Measurements from ENCODE around the gene RTL1. TPM values are rescaled to one million over a fixed set of nuclear protein-coding genes. Genes with fewer than 3 reads are reported as not detected.
A peak's percentile ranks its signal among the peaks of the same experiment; 100 is the strongest.

RTL1 gene
- total RNA-seq, 2 donors from 2014 or later = not detected

- ATAC-seq = peak; percentile 25 to 73
- DNase-seq = no peak
- intact Hi-C loops (cut with DNase I) = loop anchor here in 1 of 2 donors (10.0 kb wide), 1 partner anchor 235 kb away; no protein-coding TSS in a partner anchor
These were observed 3.4 kb downstream of the RTL1 start for GRCh38 chr14:100899884-100900771.

- DNase-seq (no peak), ATAC-seq (peak; percentile 9 to 64)
- intact Hi-C loops (cut with DNase I) = loop anchor here in 1 of 2 donors (10.0 kb wide), 1 partner anchor 234 kb away; no protein-coding TSS in a partner anchor
These were observed 4.3 kb downstream of the RTL1 start for GRCh38 chr14:100898935-100899883.

- intact Hi-C loops (cut with DNase I) = loop anchor here in 1 of 2 donors (10.0 kb wide), 1 partner anchor 234 kb away; no protein-coding TSS in a partner anchor
- ATAC-seq (no peak), DNase-seq (no peak)
These were observed 5.1 kb downstream of the RTL1 start for GRCh38 chr14:100898465-100898864.

- DNase-seq (no peak), ATAC-seq (no peak)
- intact Hi-C loops (cut with DNase I) = loop anchor here in 1 of 2 donors (10.0 kb wide), 1 partner anchor 232 kb away; no protein-coding TSS in a partner anchor
These were observed 7.0 kb downstream of the RTL1 start for GRCh38 chr14:100896369-100897060.

GRCh38 chr14:100895411-100895810 lies 8.1 kb downstream of the RTL1 start:
- ATAC-seq (no peak), DNase-seq (no peak)
- intact Hi-C loops (cut with DNase I) = loop anchor here in 1 of 2 donors (10.0 kb wide), 1 partner anchor 231 kb away; no protein-coding TSS in a partner anchor

- DNase-seq = no peak
- intact Hi-C loops (cut with DNase I) = loop anchor here in 1 of 2 donors (10.0 kb wide), 1 partner anchor 230 kb away; no protein-coding TSS in a partner anchor
- ATAC-seq = no peak
These were observed 9.1 kb downstream of the RTL1 start for GRCh38 chr14:100894416-100894815.

GRCh38 chr14:100893760-100894159 lies 9.8 kb downstream of the RTL1 start:
- intact Hi-C loops (cut with DNase I) = loop anchor here in 1 of 2 donors (10.0 kb wide), 1 partner anchor 229 kb away; no protein-coding TSS in a partner anchor
- DNase-seq (no peak), ATAC-seq (no peak)

- DNase-seq = no peak
- no peak for ATAC-seq
- intact Hi-C loops (cut with DNase I) = loop anchor here in 1 of 2 donors (10.0 kb wide), 1 partner anchor 228 kb away; no protein-coding TSS in a partner anchor
These were observed 10.3 kb downstream of the RTL1 start for GRCh38 chr14:100893228-100893601.

- intact Hi-C loops (cut with DNase I) = loop anchor here in 1 of 2 donors (10.0 kb wide), 1 partner anchor 228 kb away; no protein-coding TSS in a partner anchor
- no peak for DNase-seq
- ATAC-seq = no peak
These were observed 10.9 kb downstream of the RTL1 start for GRCh38 chr14:100892496-100893227.

GRCh38 chr14:100891501-100892445 lies 11.7 kb downstream of the RTL1 start:
- ATAC-seq (no peak), DNase-seq (no peak)
- intact Hi-C loops (cut with DNase I) = loop anchor here in 1 of 2 donors (10.0 kb wide), 1 partner anchor 227 kb away; no protein-coding TSS in a partner anchor

- ATAC-seq (no peak), DNase-seq (no peak)
- intact Hi-C loops (cut with DNase I) = loop anchor here in 1 of 2 donors (10.0 kb wide), 1 partner anchor 226 kb away; no protein-coding TSS in a partner anchor
These were observed 12.5 kb downstream of the RTL1 start for GRCh38 chr14:100891051-100891450.

GRCh38 chr14:100890061-100890850 lies 13.3 kb downstream of the RTL1 start:
- DNase-seq (no peak), ATAC-seq (no peak)
- intact Hi-C loops (cut with DNase I) = loop anchor here in 1 of 2 donors (10.0 kb wide), 1 partner anchor 225 kb away; no protein-coding TSS in a partner anchor

GRCh38 chr14:100889641-100890040 lies 13.9 kb downstream of the RTL1 start:
- intact Hi-C loops (cut with DNase I) = loop anchor here in 1 of 2 donors (10.0 kb wide), 1 partner anchor 225 kb away; no protein-coding TSS in a partner anchor
- ATAC-seq (no peak), DNase-seq (no peak)

- ATAC-seq (no peak), DNase-seq (no peak)
- intact Hi-C loops (cut with DNase I) = no loop called here
These were observed 14.7 kb downstream of the RTL1 start for GRCh38 chr14:100888789-100889315.

- intact Hi-C loops (cut with DNase I) = no loop called here
- DNase-seq (no peak), ATAC-seq (no peak)
These were observed 15.7 kb downstream of the RTL1 start for GRCh38 chr14:100887728-100888335.
